T follicular helper cell (primary cell): ENCODE measurements around the gene SETD1A.
A peak's percentile ranks its signal among the peaks of the same experiment; 100 is the strongest.
"Not testable (repeated sequence)": the region's sequence is repeated elsewhere in the genome, so short reads cannot be mapped to it uniquely, and the experiment has no call there.

ENCODE experiments used
- DNase-seq: peaks from one replicate; pipeline ENCODE4 v3.0.0-alpha.2; 2020; ENCODE audit warnings: low read depth

SETD1A gene

GRCh38 chr16:30929167-30929566 lies 28.4 kb upstream of the SETD1A start:
- no peak for DNase-seq

GRCh38 chr16:30930160-30930571 lies 27.4 kb upstream of the SETD1A start:
- no peak for DNase-seq

- no peak for DNase-seq
Observed at GRCh38 chr16:30931068-30931650, 26.4 kb upstream of the SETD1A start.

GRCh38 chr16:30934827-30935557 lies 22.6 kb upstream of the SETD1A start:
- DNase-seq, result no peak

GRCh38 chr16:30937692-30938091 lies 19.9 kb upstream of the SETD1A start:
- DNase-seq, result no peak

- DNase-seq, result not testable (repeated sequence)
Observed at GRCh38 chr16:30939571-30939970, 18.0 kb upstream of the SETD1A start.

- DNase-seq, result peak; percentile 30
Observed at GRCh38 chr16:30941600-30942425, 15.7 kb upstream of the SETD1A start.

GRCh38 chr16:30942426-30942806 lies 15.1 kb upstream of the SETD1A start:
- DNase-seq, result no peak

GRCh38 chr16:30944352-30944751 lies 13.2 kb upstream of the SETD1A start:
- no peak for DNase-seq

- no peak for DNase-seq
Observed at GRCh38 chr16:30946671-30947540, 10.6 kb upstream of the SETD1A start.

GRCh38 chr16:30947541-30947858 lies 10.1 kb upstream of the SETD1A start:
- no peak for DNase-seq

- no peak for DNase-seq
Observed at GRCh38 chr16:30947859-30948666, 9.5 kb upstream of the SETD1A start.

- DNase-seq, result no peak
Observed at GRCh38 chr16:30948667-30949649, 8.6 kb upstream of the SETD1A start, which contains the start of gene ORAI3. Gene ORAI3, plus strand, starts transcription at chr16:30949068. Its CDS starts 222 bp downstream, at chr16:30949290.

GRCh38 chr16:30949650-30950515 lies 7.7 kb upstream of the SETD1A start:
- no peak for DNase-seq

- no peak for DNase-seq
Observed at GRCh38 chr16:30950516-30951065, 7.0 kb upstream of the SETD1A start.

- no peak for DNase-seq
Observed at GRCh38 chr16:30951193-30951592, 6.4 kb upstream of the SETD1A start.

- DNase-seq, result no peak
Observed at GRCh38 chr16:30951750-30952149, 5.8 kb upstream of the SETD1A start.

GRCh38 chr16:30953111-30953510 lies 4.4 kb upstream of the SETD1A start:
- no peak for DNase-seq
